Esophagus squamous epithelium (tissue), 5 donors: ENCODE measurements around the gene SHMT1. TPM values are rescaled to one million over a fixed set of nuclear protein-coding genes. Genes with fewer than 3 reads are reported as not detected.

Source experiments
- DNase-seq: peaks from one replicate; lab custom pipeline; 2025; lab: John Stamatoyannopoulos, UW
- H3K27ac ChIP-seq, 4 donors: fragments of 200-600 bp; sonication (generic); one replicate each; pipeline ENCODE4 v1.5.1; 2016 to 2019; ENCODE audit warnings: mild to moderate bottlenecking in 1 of 4
- H3K27me3 ChIP-seq, 4 donors: fragments of 200-600 bp; sonication (generic); 1 replicate in 3 of 4; 2 replicates in 1 of 4; pipeline versions ENCODE4 v1.5.1 to v1.6.0; 2017 to 2021; ENCODE audit warnings: antibody characterized with exemption in 1 of 4
- H3K36me3 ChIP-seq, 3 donors: fragments of 200-600 bp; sonication (generic); one replicate each; pipeline ENCODE4 v1.5.1; 2016 to 2019
- H3K4me1 ChIP-seq, 3 donors: fragments of 200-600 bp; sonication (generic); one replicate each; pipeline ENCODE4 v1.5.1; 2017 to 2019
- H3K4me3 ChIP-seq, 4 donors: fragments of 200-600 bp; sonication (generic); 1 replicate in 3 of 4; 2 replicates in 1 of 4; pipeline ENCODE4 v1.5.1; 2016 to 2019; ENCODE audit warnings: mild to moderate bottlenecking in 2 of 4, moderate library complexity in 1 of 4
- H3K9me3 ChIP-seq, 3 donors: fragments of 200-600 bp; sonication (generic); one replicate each; pipeline ENCODE4 v1.5.1; 2016 to 2019
- CTCF ChIP-seq, 6 experiments: fragments of 450-650 bp in 4 of 6; fragments of 200-600 bp in 2 of 6; sonication (generic) in 2 of 6; IDR thresholded peaks; one replicate each; pipeline ENCODE4 v1.5.1; 2016 to 2019; ENCODE audit warnings: antibody characterized with exemption in 6 of 6, mild to moderate bottlenecking in 4 of 6, moderate library complexity in 4 of 6
- POLR2A ChIP-seq, 4 donors: fragments of 450-650 bp; IDR thresholded peaks; one replicate each; pipeline ENCODE4 v1.6.1; 2017; ENCODE audit warnings: antibody characterized with exemption in 4 of 4, mild to moderate bottlenecking in 4 of 4, moderate library complexity in 3 of 4
- WGBS, 2 donors: methylation state at CpG; one replicate each; pipeline ENCODE4 v1.1.5; 2018; 5-methylcytosine and 5-hydroxymethylcytosine counted together
- intact Hi-C: fragments of 100-400 bp; cut with DNase I; formaldehyde crosslinking; loops from one replicate; pipeline ENCODE4 v1.15.0; 2022
- small RNA-seq, 4 donors: library from RNA; depleted of rRNA; stranded (forward); fragments of <200 nt; gene quantifications; one replicate each; pipeline ENCODE3, GENCODE V24; 2016
- total RNA-seq, 4 donors: library from RNA; depleted of rRNA; stranded (reverse); fragments of >200 nt; gene quantifications; one replicate each; pipeline ENCODE4 v1.1.0, GENCODE V29; 2016
- donor health status: DM: yes; HTN: yes; CAD: no.

The SHMT1 gene
- total RNA-seq, 4 donors from 2014 or later = 64.1 to 124 (median 67.9) TPM

DNA sequence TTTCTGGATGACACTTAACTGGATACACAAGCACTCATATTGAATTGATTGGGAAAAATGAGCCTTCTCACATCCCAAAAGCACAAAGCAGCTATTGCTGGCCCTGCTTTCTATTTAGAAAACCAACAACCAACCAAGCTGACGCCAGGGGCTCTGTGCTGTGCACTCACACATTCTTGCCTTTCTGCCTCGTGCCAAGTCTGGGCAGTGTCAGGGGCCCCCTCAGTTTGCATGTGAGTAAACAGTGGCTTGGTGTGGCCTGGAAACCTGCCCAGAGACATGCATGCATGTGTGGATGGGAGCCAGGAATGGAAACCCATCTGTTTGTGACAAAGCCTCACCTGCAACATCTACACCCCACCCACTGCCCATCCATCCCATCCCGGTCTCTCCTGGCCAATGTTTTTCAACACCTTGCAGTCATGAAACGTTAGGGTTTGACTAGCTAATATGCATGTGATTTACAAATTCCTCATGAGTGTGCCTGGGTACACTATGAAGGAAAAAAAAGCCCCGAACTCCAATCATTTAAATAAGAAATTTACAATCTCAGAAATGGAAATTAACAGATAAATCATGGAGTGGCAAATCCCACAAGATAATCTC is 82.5 kb downstream of the SHMT1 start:
- TF ChIP-seq CTCF (IDR thresholded peaks at IDR 0.05) = no peak
- no peaks in the 10 kb centered on the region for H3K9me3 ChIP-seq
- peaks cover 21 to 100% (median 45%) of the 10 kb centered on the region in 3 donors for H3K36me3 ChIP-seq
- 51 to 68% methylated on average over 5 of the region's 5 CpGs for WGBS, 2 donors
- no peak overlapping the region for H3K27ac ChIP-seq
- intact Hi-C loops = no loop called here
- DNase-seq = no peak
- no peaks in the 10 kb centered on the region for H3K4me1 ChIP-seq
- H3K4me3 ChIP-seq = no peak overlapping the region
- H3K27me3 ChIP-seq = no peaks in the 10 kb centered on the region

DNA sequence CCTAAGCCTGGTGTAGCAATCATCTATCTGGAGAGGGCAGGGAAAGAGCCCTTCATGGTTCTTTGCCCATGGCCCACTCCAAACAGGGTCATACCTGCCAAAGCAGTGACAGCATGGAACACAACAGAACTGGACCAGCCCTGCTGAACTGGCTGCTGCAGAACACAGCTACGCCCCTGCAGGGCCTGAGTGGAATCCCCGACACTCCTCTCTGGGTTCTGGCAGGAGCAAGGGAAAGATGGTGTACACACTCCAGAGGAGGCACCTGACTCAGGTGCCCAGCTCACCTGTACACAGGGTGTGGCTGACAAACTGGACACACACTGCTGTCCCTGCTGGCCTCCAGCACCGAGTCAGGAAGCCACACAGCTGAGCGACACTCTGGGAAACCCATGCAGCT is 83.1 kb downstream of the SHMT1 start:
- Histone ChIP-seq H3K27me3 (no peaks in the 10 kb centered on the region), H3K27ac (no peak overlapping the region), H3K36me3 (peaks cover 21 to 100% (median 44%) of the 10 kb centered on the region in 3 donors), H3K9me3 (no peaks in the 10 kb centered on the region), H3K4me3 (no peak overlapping the region), H3K4me1 (no peaks in the 10 kb centered on the region)
- intact Hi-C loops = no loop called here
- 80% methylated on average over 2 of the region's 4 CpGs; no CpG with 5 or more reads in 1 of the 2 donors for WGBS, 2 donors
- no peak for DNase-seq
- TF ChIP-seq POLR2A (IDR thresholded peaks at IDR 0.05) = no peak
- no peak for TF ChIP-seq CTCF (IDR thresholded peaks at IDR 0.05)

DNA sequence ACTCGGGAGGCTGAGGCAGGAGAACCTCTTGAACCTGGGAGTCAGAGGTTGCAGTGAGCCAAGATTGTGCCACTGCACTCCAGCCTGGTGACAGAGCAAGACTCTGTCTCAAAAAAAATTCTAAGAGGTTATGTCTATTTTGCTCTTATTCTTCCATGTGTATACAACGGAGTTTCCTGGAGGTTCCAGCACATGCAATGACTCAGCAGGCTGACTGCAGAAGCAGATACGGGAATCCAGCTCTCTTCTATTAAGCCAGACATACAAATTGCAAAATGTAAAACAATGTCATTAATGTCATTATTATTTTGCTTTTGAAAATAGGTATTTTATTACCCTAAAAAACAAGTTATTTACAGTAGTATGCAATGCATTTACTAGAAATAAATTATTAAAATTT is 84.5 kb downstream of the SHMT1 start:
- peaks cover 21 to 98% (median 44%) of the 10 kb centered on the region in 3 donors for H3K36me3 ChIP-seq
- DNase-seq = no peak
- TF ChIP-seq CTCF (IDR thresholded peaks at IDR 0.05) (no peak), POLR2A (IDR thresholded peaks at IDR 0.05) (no peak)
- no peaks in the 10 kb centered on the region for H3K9me3 ChIP-seq
- intact Hi-C loops = no loop called here
- no peaks in the 10 kb centered on the region for H3K27me3 ChIP-seq
- H3K27ac ChIP-seq = no peak overlapping the region
- H3K4me1 ChIP-seq = no peaks in the 10 kb centered on the region
- no peak overlapping the region for H3K4me3 ChIP-seq
- 75 to 79% methylated on average over 3 of the region's 3 CpGs for WGBS, 2 donors

Small RNA genes within 50 kb of the gene (small RNA-seq; reads per million reads assigned to genes)
- gene AL353997.5 = 0 reads per million in 4 donors

Other genes starting within 250 kb of the SHMT1 start
- 10 to 100 TPM; 55.8 to 58.9 (median 56.9) TPM for gene ALKBH5, start 179.7 kb downstream of the SHMT1 start, total RNA-seq
- 10 to 100 TPM; 25.7 to 30.3 (median 28.0) TPM for gene LLGL1, start 137.9 kb downstream of the SHMT1 start, total RNA-seq
- 100 to 1,000 TPM; 190 to 344 (median 232) TPM for gene FLII, start 104.8 kb downstream of the SHMT1 start, total RNA-seq
- 10 to 100 TPM in 1 of 4 donors, 1 to 10 TPM in 3; 5.5 to 16.1 (median 8.9) TPM for gene MIEF2, start 102.9 kb downstream of the SHMT1 start, total RNA-seq
- 10 to 100 TPM; 17.9 to 34.0 (median 21.1) TPM for gene TOP3A, start 48.6 kb downstream of the SHMT1 start, total RNA-seq
- gene SMCR8, start 48.3 kb downstream of the SHMT1 start, total RNA-seq = 10 to 100 TPM; 10.9 to 13.0 (median 11.9) TPM
- 10 to 100 TPM in 2 of 4 donors, 1 to 10 TPM in 2; 5.9 to 15.4 (median 10.2) TPM for gene EVPLL, start 14.2 kb upstream of the SHMT1 start, total RNA-seq
- 10 to 100 TPM in 3 of 4 donors, 1 to 10 TPM in 1; 5.5 to 52.9 (median 21.9) TPM for gene LGALS9C, start 113.2 kb upstream of the SHMT1 start, total RNA-seq